OCI-LY1 (cell line): ENCODE results near the gene SP100.
"Not testable (repeated sequence)": the region's sequence is repeated elsewhere in the genome, so short reads cannot be mapped to it uniquely, and the experiment has no call there.

Experiments
- H2AFZ ChIP-seq: fragments of 200-600 bp; sonication (generic), shearing (Covaris generic); 2 replicates; pipeline ENCODE4 v1.6.0; 2014; ENCODE audit warnings: antibody characterized with exemption, mild to moderate bottlenecking, low read length
- H3F3A ChIP-seq: fragments of 200-600 bp; sonication (generic), shearing (Covaris generic); 2 replicates; pipeline ENCODE4 v1.6.0; 2014; ENCODE audit warnings: mild to moderate bottlenecking, antibody characterized with exemption, low read length, moderate library complexity; ENCODE audit not compliant: insufficient read depth
- H3K27ac ChIP-seq: fragments of 200-600 bp; sonication (generic); 2 replicates; pipeline ENCODE4 v1.5.1; 2014; ENCODE audit warnings: low read length, mixed run types, mild to moderate bottlenecking, low read depth; ENCODE audit not compliant: poor library complexity, severe bottlenecking
- H3K27me3 ChIP-seq: fragments of 200-600 bp; sonication (generic); 2 replicates; pipeline ENCODE4 v1.6.0; 2014; ENCODE audit warnings: antibody characterized with exemption, mild to moderate bottlenecking, low read length, moderate library complexity; ENCODE audit not compliant: insufficient read depth
- H3K36me3 ChIP-seq: fragments of 200-600 bp; sonication (generic); 2 replicates; pipeline ENCODE4 v1.6.1; 2014; ENCODE audit warnings: mild to moderate bottlenecking, antibody characterized with exemption, low read length, moderate library complexity, mixed read lengths; ENCODE audit not compliant: insufficient read depth
- H3K4me1 ChIP-seq: fragments of 200-600 bp; sonication (generic); 2 replicates; pipeline ENCODE4 v1.5.1; 2014; ENCODE audit warnings: mild to moderate bottlenecking, low read length, moderate library complexity; ENCODE audit not compliant: insufficient read depth, severe bottlenecking
- H3K4me2 ChIP-seq: fragments of 200-600 bp; sonication (generic), shearing (Covaris generic); 2 replicates; pipeline ENCODE4 v1.6.1; 2014; ENCODE audit warnings: low read length
- H3K4me3 ChIP-seq: fragments of 200-600 bp; sonication (generic); 2 replicates; pipeline ENCODE4 v1.5.1; 2014; ENCODE audit warnings: low read length, low read depth, mild to moderate bottlenecking, mixed read lengths; ENCODE audit not compliant: poor library complexity, severe bottlenecking
- H3K79me2 ChIP-seq: fragments of 200-600 bp; shearing (Covaris generic); 2 replicates; pipeline ENCODE4 v1.6.1; 2016; ENCODE audit warnings: mixed run types, low read length, mixed read lengths; ENCODE audit not compliant: insufficient read depth
- H3K9ac ChIP-seq: fragments of 200-600 bp; sonication (generic), shearing (Covaris generic); 2 replicates; pipeline ENCODE4 v1.6.1; 2014; ENCODE audit warnings: mild to moderate bottlenecking, low read length, mixed read lengths
- H3K9me2 ChIP-seq: fragments of 200-600 bp; sonication (generic), shearing (Covaris generic); 2 replicates; pipeline ENCODE4 v1.6.1; 2014; ENCODE audit warnings: low read depth, mild to moderate bottlenecking, low read length, mixed read lengths
- H3K9me3 ChIP-seq: fragments of 200-600 bp; shearing (Covaris generic); 2 replicates; pipeline ENCODE4 v1.6.1; 2014; ENCODE audit warnings: low read length, mixed read lengths
- H4K20me1 ChIP-seq: fragments of 200-600 bp; sonication (generic), shearing (Covaris generic); 2 replicates; pipeline ENCODE4 v1.6.0; 2016; ENCODE audit warnings: mild to moderate bottlenecking, low read length; ENCODE audit not compliant: insufficient read depth
- CTCF ChIP-seq: fragments of 200-600 bp; sonication (generic), shearing (Covaris generic); IDR thresholded peaks from 2 replicates; pipeline ENCODE4 v1.5.1; 2017; ENCODE audit warnings: mild to moderate bottlenecking, antibody characterized with exemption, low read length, moderate library complexity, mixed read lengths
- EZH2 ChIP-seq: fragments of 200-600 bp; sonication (generic), shearing (Covaris generic); IDR thresholded peaks from 2 replicates; pipeline ENCODE4 v1.8.0; 2017; ENCODE audit warnings: borderline replicate concordance, mixed run types, mild to moderate bottlenecking, antibody characterized with exemption, low read length, moderate library complexity, mixed read lengths

SP100 gene

GRCh38 chr2:230408244-230408842, 7.7 kb upstream of the SP100 start:
- no peaks in the 10 kb centered on the region for H3K9me3 ChIP-seq
- H4K20me1 ChIP-seq, result no peaks in the 10 kb centered on the region
- H3K9ac ChIP-seq, result no peak overlapping the region
- no peak overlapping the region for H3K27ac ChIP-seq
- no peak overlapping the region for H3K4me3 ChIP-seq
- peaks cover 18% of the 10 kb centered on the region for H3K36me3 ChIP-seq
- H3F3A ChIP-seq, result no peaks in the 10 kb centered on the region
- no peaks in the 10 kb centered on the region for H3K27me3 ChIP-seq
- no peak overlapping the region for H3K4me2 ChIP-seq
- no peak overlapping the region for H2AFZ ChIP-seq
- peaks cover 23% of the 10 kb centered on the region for H3K4me1 ChIP-seq
- TF ChIP-seq CTCF (no peak), EZH2 (no peak)
- H3K9me2 ChIP-seq, result no peaks in the 10 kb centered on the region
- H3K79me2 ChIP-seq, result no peaks in the 10 kb centered on the region

GRCh38 chr2:230409316-230409715, 6.7 kb upstream of the SP100 start:
- Histone ChIP-seq H3K36me3 (peaks cover 11% of the 10 kb centered on the region; the same call in 1 of the 2 replicates), H3K4me1 (peaks cover 31% of the 10 kb centered on the region)
- not testable (repeated sequence) for H4K20me1 ChIP-seq, H3K27ac ChIP-seq, H3F3A ChIP-seq, H3K9me3 ChIP-seq, H3K27me3 ChIP-seq, H3K79me2 ChIP-seq, H3K4me3 ChIP-seq, H3K9ac ChIP-seq, H3K9me2 ChIP-seq, H2AFZ ChIP-seq, H3K4me2 ChIP-seq

GRCh38 chr2:230410263-230410662, 5.7 kb upstream of the SP100 start:
- Histone ChIP-seq H4K20me1 (no peaks in the 10 kb centered on the region), H3K9me3 (no peaks in the 10 kb centered on the region), H3K9ac (no peak overlapping the region), H3K36me3 (peaks cover 7% of the 10 kb centered on the region; the same call in 1 of the 2 replicates), H3K27me3 (no peaks in the 10 kb centered on the region), H2AFZ (no peak overlapping the region), H3K27ac (no peak overlapping the region), H3K4me2 (no peak overlapping the region), H3K4me3 (no peak overlapping the region), H3K4me1 (peaks cover 31% of the 10 kb centered on the region), H3K79me2 (no peaks in the 10 kb centered on the region), H3K9me2 (no peaks in the 10 kb centered on the region), H3F3A (no peaks in the 10 kb centered on the region)
- TF ChIP-seq EZH2, result no peak
- no peak for TF ChIP-seq CTCF
